ENCODE data around the gene STON1.
"Not testable (repeated sequence)": the region's sequence is repeated elsewhere in the genome, so short reads cannot be mapped to it uniquely, and the experiment has no call there.

STON1 gene

GRCh38 chr2:48529194-48529593 lies 760 bp upstream of the STON1 start:
- DNase-seq (ENCODE audit: low spot score) = no peak

GRCh38 chr2:48529676-48530032 lies 300 bp upstream of the STON1 start:
- no peak for DNase-seq (ENCODE audit: low spot score)

GRCh38 chr2:48531141-48531648 lies 1.2 kb downstream of the STON1 start:
- peak; percentile 41 for DNase-seq (ENCODE audit: low spot score)

GRCh38 chr2:48532174-48532573 lies 2.2 kb downstream of the STON1 start:
- DNase-seq (ENCODE audit: low spot score) = no peak

- DNase-seq (ENCODE audit: low spot score) = no peak
Measured at GRCh38 chr2:48532824-48533223, 2.9 kb downstream of the STON1 start.

- DNase-seq (ENCODE audit: low spot score) = no peak
Measured at GRCh38 chr2:48534781-48535180, 4.8 kb downstream of the STON1 start.

GRCh38 chr2:48540237-48540935 lies 10.4 kb downstream of the STON1 start:
- DNase-seq (ENCODE audit: low spot score) = no peak

- no peak for DNase-seq (ENCODE audit: low spot score)
Measured at GRCh38 chr2:48541666-48542389, 11.9 kb downstream of the STON1 start.

GRCh38 chr2:48543895-48544294 lies 13.9 kb downstream of the STON1 start:
- DNase-seq (ENCODE audit: low spot score) = no peak

GRCh38 chr2:48545244-48545643 lies 15.3 kb downstream of the STON1 start:
- DNase-seq (ENCODE audit: low spot score) = no peak

GRCh38 chr2:48548840-48549239 lies 18.9 kb downstream of the STON1 start:
- DNase-seq (ENCODE audit: low spot score) = peak; percentile 25

GRCh38 chr2:48549972-48550371 lies 20.0 kb downstream of the STON1 start:
- DNase-seq (ENCODE audit: low spot score) = no peak

GRCh38 chr2:48551548-48551947 lies 21.6 kb downstream of the STON1 start:
- DNase-seq (ENCODE audit: low spot score) = peak; percentile 26

GRCh38 chr2:48555071-48555470 lies 25.1 kb downstream of the STON1 start:
- DNase-seq (ENCODE audit: low spot score) = not testable (repeated sequence)

- peak; percentile 81 for DNase-seq (ENCODE audit: low spot score)
Measured at GRCh38 chr2:48558456-48558855, 28.5 kb downstream of the STON1 start.

- DNase-seq (ENCODE audit: low spot score) = no peak
Measured at GRCh38 chr2:48560546-48561209, 30.7 kb downstream of the STON1 start.

- no peak for DNase-seq (ENCODE audit: low spot score)
Measured at GRCh38 chr2:48562281-48562680, 32.3 kb downstream of the STON1 start.

GRCh38 chr2:48566592-48567310 lies 36.8 kb downstream of the STON1 start:
- peak; percentile 16 for DNase-seq (ENCODE audit: low spot score)

- DNase-seq (ENCODE audit: low spot score) = no peak
Measured at GRCh38 chr2:48567671-48568070, 37.7 kb downstream of the STON1 start.

GRCh38 chr2:48568547-48568946 lies 38.6 kb downstream of the STON1 start:
- no peak for DNase-seq (ENCODE audit: low spot score)

GRCh38 chr2:48569433-48569832 lies 39.5 kb downstream of the STON1 start:
- no peak for DNase-seq (ENCODE audit: low spot score)

GRCh38 chr2:48572816-48573215 lies 42.9 kb downstream of the STON1 start:
- no peak for DNase-seq (ENCODE audit: low spot score)

All from cerebellar cortex (tissue), 1 donor.